OCI-LY1 (cell line): ENCODE results near the gene SMYD2.

Experiments
- H2AFZ ChIP-seq: fragments of 200-600 bp; sonication (generic), shearing (Covaris generic); 2 replicates; pipeline ENCODE4 v1.6.0; 2014; ENCODE audit warnings: antibody characterized with exemption, mild to moderate bottlenecking, low read length
- H3F3A ChIP-seq: fragments of 200-600 bp; sonication (generic), shearing (Covaris generic); 2 replicates; pipeline ENCODE4 v1.6.0; 2014; ENCODE audit warnings: mild to moderate bottlenecking, antibody characterized with exemption, low read length, moderate library complexity; ENCODE audit not compliant: insufficient read depth
- H3K27ac ChIP-seq: fragments of 200-600 bp; sonication (generic); 2 replicates; pipeline ENCODE4 v1.5.1; 2014; ENCODE audit warnings: low read length, mixed run types, mild to moderate bottlenecking, low read depth; ENCODE audit not compliant: poor library complexity, severe bottlenecking
- H3K27me3 ChIP-seq: fragments of 200-600 bp; sonication (generic); 2 replicates; pipeline ENCODE4 v1.6.0; 2014; ENCODE audit warnings: antibody characterized with exemption, mild to moderate bottlenecking, low read length, moderate library complexity; ENCODE audit not compliant: insufficient read depth
- H3K36me3 ChIP-seq: fragments of 200-600 bp; sonication (generic); 2 replicates; pipeline ENCODE4 v1.6.1; 2014; ENCODE audit warnings: mild to moderate bottlenecking, antibody characterized with exemption, low read length, moderate library complexity, mixed read lengths; ENCODE audit not compliant: insufficient read depth
- H3K4me1 ChIP-seq: fragments of 200-600 bp; sonication (generic); 2 replicates; pipeline ENCODE4 v1.5.1; 2014; ENCODE audit warnings: mild to moderate bottlenecking, low read length, moderate library complexity; ENCODE audit not compliant: insufficient read depth, severe bottlenecking
- H3K4me2 ChIP-seq: fragments of 200-600 bp; sonication (generic), shearing (Covaris generic); 2 replicates; pipeline ENCODE4 v1.6.1; 2014; ENCODE audit warnings: low read length
- H3K4me3 ChIP-seq: fragments of 200-600 bp; sonication (generic); 2 replicates; pipeline ENCODE4 v1.5.1; 2014; ENCODE audit warnings: low read length, low read depth, mild to moderate bottlenecking, mixed read lengths; ENCODE audit not compliant: poor library complexity, severe bottlenecking
- H3K79me2 ChIP-seq: fragments of 200-600 bp; shearing (Covaris generic); 2 replicates; pipeline ENCODE4 v1.6.1; 2016; ENCODE audit warnings: mixed run types, low read length, mixed read lengths; ENCODE audit not compliant: insufficient read depth
- H3K9ac ChIP-seq: fragments of 200-600 bp; sonication (generic), shearing (Covaris generic); 2 replicates; pipeline ENCODE4 v1.6.1; 2014; ENCODE audit warnings: mild to moderate bottlenecking, low read length, mixed read lengths
- H3K9me2 ChIP-seq: fragments of 200-600 bp; sonication (generic), shearing (Covaris generic); 2 replicates; pipeline ENCODE4 v1.6.1; 2014; ENCODE audit warnings: low read depth, mild to moderate bottlenecking, low read length, mixed read lengths
- H3K9me3 ChIP-seq: fragments of 200-600 bp; shearing (Covaris generic); 2 replicates; pipeline ENCODE4 v1.6.1; 2014; ENCODE audit warnings: low read length, mixed read lengths
- H4K20me1 ChIP-seq: fragments of 200-600 bp; sonication (generic), shearing (Covaris generic); 2 replicates; pipeline ENCODE4 v1.6.0; 2016; ENCODE audit warnings: mild to moderate bottlenecking, low read length; ENCODE audit not compliant: insufficient read depth
- EZH2 ChIP-seq: fragments of 200-600 bp; sonication (generic), shearing (Covaris generic); IDR thresholded peaks from 2 replicates; pipeline ENCODE4 v1.8.0; 2017; ENCODE audit warnings: borderline replicate concordance, mixed run types, mild to moderate bottlenecking, antibody characterized with exemption, low read length, moderate library complexity, mixed read lengths
- TF ChIP-seq, protein P1 (sequence below): fragments of 200-600 bp; sonication (generic), shearing (Covaris generic); IDR thresholded peaks from 2 replicates; pipeline ENCODE4 v1.5.1; 2017; ENCODE audit warnings: mild to moderate bottlenecking, antibody characterized with exemption, low read length, moderate library complexity, mixed read lengths

SMYD2 gene

DNA sequence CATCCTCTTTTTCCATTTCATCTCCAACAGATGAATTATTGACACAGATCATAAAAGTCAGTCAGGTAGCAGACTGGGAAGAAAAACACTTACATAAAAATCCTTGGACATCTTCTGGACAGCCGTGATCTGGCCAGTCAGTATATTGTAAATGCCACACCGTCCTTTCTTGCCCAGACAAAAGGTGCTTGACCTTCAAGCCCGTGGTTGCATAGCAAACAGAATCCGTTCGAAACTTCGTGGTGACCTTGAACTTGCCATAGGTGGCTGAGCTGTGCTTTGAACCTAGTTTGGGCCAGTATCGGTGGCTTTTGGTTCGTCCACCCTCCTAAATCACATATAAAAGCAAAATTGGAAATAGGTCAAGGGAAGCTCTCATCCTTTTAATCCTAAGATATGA is 88.4 kb downstream of the SMYD2 start:
- Histone ChIP-seq H3K36me3 (no peaks in the 10 kb centered on the region), H3K9ac (no peak overlapping the region), H3K4me1 (no peaks in the 10 kb centered on the region), H3K9me2 (no peaks in the 10 kb centered on the region), H3K4me2 (no peak overlapping the region), H2AFZ (no peak overlapping the region), H3K79me2 (no peaks in the 10 kb centered on the region), H3K27ac (no peak overlapping the region), H3K9me3 (no peaks in the 10 kb centered on the region), H3K4me3 (no peak overlapping the region), H3F3A (no peaks in the 10 kb centered on the region), H3K27me3 (peaks cover 5% of the 10 kb centered on the region; the same call in 1 of the 2 replicates), H4K20me1 (no peaks in the 10 kb centered on the region)
- no peak for TF ChIP-seq EZH2
- TF ChIP-seq, protein P1, sequence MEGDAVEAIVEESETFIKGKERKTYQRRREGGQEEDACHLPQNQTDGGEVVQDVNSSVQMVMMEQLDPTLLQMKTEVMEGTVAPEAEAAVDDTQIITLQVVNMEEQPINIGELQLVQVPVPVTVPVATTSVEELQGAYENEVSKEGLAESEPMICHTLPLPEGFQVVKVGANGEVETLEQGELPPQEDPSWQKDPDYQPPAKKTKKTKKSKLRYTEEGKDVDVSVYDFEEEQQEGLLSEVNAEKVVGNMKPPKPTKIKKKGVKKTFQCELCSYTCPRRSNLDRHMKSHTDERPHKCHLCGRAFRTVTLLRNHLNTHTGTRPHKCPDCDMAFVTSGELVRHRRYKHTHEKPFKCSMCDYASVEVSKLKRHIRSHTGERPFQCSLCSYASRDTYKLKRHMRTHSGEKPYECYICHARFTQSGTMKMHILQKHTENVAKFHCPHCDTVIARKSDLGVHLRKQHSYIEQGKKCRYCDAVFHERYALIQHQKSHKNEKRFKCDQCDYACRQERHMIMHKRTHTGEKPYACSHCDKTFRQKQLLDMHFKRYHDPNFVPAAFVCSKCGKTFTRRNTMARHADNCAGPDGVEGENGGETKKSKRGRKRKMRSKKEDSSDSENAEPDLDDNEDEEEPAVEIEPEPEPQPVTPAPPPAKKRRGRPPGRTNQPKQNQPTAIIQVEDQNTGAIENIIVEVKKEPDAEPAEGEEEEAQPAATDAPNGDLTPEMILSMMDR, result no peak

DNA sequence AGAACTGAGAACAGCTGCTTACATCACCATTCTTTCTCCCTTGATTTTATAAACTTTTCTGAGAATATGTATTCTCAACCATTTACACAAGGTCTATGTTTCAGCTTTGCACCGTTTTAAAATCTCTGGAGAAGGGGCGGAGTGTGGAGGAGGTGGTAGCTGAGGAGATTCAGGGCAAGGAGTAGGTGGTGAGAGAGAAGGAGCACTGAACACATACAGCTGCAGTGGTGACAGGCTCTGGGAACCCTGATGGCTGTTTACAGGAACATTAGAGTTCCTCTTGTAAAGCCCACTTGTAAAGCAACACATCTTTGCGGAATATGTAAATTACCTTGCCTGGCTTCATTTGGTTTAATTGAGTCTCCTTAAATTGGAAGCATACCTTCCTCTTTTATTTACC is 89.7 kb downstream of the SMYD2 start:
- Histone ChIP-seq H3K4me2 (no peak overlapping the region), H3F3A (no peaks in the 10 kb centered on the region), H3K36me3 (no peaks in the 10 kb centered on the region), H3K9me2 (no peaks in the 10 kb centered on the region), H3K27ac (no peak overlapping the region), H3K9ac (no peak overlapping the region), H3K4me3 (no peak overlapping the region), H3K4me1 (no peaks in the 10 kb centered on the region), H3K27me3 (peaks cover 5% of the 10 kb centered on the region; the same call in 1 of the 2 replicates), H3K79me2 (no peaks in the 10 kb centered on the region), H2AFZ (no peak overlapping the region), H3K9me3 (no peaks in the 10 kb centered on the region), H4K20me1 (no peaks in the 10 kb centered on the region)
- TF ChIP-seq, protein P1, result no peak
- no peak for TF ChIP-seq EZH2

DNA sequence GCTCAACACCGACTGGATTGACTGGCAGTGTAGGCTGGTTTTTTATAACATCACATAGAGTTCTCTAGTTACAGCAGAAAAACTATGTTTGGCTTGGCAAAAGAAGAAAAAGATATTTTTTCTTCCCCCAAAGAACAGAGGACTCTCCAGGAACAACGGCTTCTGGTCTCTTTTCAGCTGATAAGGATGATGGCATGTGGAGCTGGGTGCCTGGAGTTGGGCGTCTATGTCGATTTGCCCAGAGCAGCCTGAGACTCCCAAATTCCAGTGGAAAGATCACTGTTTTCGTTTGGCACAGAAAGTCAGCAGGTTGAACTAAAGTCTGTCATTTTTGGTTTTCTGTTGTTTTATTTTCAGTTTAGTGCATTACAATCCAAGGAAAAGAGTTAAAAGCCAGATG is 91.1 kb downstream of the SMYD2 start:
- no peak overlapping the region for H2AFZ ChIP-seq

More for the DNA sequence above, 91.1 kb downstream of the SMYD2 start:
- Histone ChIP-seq H4K20me1 (no peaks in the 10 kb centered on the region), H3K4me1 (no peaks in the 10 kb centered on the region), H3K9me2 (no peaks in the 10 kb centered on the region), H3K36me3 (no peaks in the 10 kb centered on the region), H3K9ac (no peak overlapping the region), H3K27ac (no peak overlapping the region), H3K4me2 (no peak overlapping the region), H3K79me2 (no peaks in the 10 kb centered on the region), H3K27me3 (peaks cover 5% of the 10 kb centered on the region; the same call in 1 of the 2 replicates), H3K4me3 (no peak overlapping the region), H3F3A (no peaks in the 10 kb centered on the region), H3K9me3 (no peaks in the 10 kb centered on the region)
- TF ChIP-seq, protein P1, result no peak
- TF ChIP-seq EZH2, result no peak
